ENCODE data around the gene LHPP.
"Not testable (repeated sequence)": the region's sequence is repeated elsewhere in the genome, so short reads cannot be mapped to it uniquely, and the experiment has no call there.

DNA sequence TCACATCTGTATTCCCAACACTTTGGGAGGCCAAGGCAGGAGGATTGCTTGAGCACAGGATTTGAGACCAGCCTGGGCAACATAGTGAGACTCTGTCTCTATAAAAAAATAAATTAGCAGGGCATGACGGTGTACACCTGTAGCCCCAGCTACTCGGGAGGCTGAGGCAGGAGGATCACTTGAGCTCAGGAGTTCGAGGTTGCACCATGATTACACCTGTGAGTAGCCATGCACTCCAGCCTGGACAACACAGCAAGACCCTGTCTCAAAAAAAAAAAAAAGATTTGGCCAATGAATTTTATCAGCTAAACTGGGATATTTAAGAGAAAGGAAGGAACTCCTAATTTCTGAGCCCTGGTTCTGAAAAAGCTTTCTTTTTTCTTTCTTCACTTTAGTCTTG is 87.5 kb downstream of the LHPP start:
- TF ChIP-seq, protein P1, sequence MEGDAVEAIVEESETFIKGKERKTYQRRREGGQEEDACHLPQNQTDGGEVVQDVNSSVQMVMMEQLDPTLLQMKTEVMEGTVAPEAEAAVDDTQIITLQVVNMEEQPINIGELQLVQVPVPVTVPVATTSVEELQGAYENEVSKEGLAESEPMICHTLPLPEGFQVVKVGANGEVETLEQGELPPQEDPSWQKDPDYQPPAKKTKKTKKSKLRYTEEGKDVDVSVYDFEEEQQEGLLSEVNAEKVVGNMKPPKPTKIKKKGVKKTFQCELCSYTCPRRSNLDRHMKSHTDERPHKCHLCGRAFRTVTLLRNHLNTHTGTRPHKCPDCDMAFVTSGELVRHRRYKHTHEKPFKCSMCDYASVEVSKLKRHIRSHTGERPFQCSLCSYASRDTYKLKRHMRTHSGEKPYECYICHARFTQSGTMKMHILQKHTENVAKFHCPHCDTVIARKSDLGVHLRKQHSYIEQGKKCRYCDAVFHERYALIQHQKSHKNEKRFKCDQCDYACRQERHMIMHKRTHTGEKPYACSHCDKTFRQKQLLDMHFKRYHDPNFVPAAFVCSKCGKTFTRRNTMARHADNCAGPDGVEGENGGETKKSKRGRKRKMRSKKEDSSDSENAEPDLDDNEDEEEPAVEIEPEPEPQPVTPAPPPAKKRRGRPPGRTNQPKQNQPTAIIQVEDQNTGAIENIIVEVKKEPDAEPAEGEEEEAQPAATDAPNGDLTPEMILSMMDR (IDR thresholded peaks at IDR 0.05), result not testable (repeated sequence)
- not testable (repeated sequence) for TF ChIP-seq POLR2A (IDR thresholded peaks at IDR 0.05)

Measured in Peyer's patch (tissue), 4 donors.